Smooth muscle cell of the pulmonary artery (primary cell): ENCODE measurements around the gene FAM90A1. TPM values are rescaled to one million over a fixed set of nuclear protein-coding genes. Genes with fewer than 3 reads are reported as not detected.

ENCODE experiments used
- total RNA-seq: library from RNA; depleted of rRNA; stranded (reverse); fragments of >200 nt; gene quantifications from 2 replicates; pipeline ENCODE4 v1.2.3, GENCODE V29; 2014

The FAM90A1 gene, protein sequence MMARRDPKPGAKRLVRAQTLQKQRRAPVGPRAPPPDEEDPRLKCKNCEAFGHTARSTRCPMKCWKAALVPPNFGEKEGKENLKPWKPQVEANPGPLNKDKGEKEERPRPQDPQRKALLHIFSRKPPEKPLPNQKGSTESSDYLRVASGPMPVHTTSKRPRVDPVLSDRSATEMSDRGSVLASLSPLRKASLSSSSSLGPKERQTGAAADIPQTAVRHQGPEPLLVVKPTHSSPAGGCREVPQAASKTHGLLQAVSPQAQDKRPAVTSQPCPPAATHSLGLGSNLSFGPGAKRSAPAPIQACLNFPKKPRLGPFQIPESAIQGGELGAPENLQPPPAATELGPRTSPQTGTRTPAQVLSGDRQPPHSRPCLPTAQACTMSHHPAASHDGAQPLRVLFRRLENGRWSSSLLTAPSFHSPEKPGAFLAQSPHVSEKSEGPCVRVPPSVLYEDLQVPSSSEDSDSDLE
- total RNA-seq: 0.13 TPM in 1 of 2 replicates, not detected in the other

DNA sequence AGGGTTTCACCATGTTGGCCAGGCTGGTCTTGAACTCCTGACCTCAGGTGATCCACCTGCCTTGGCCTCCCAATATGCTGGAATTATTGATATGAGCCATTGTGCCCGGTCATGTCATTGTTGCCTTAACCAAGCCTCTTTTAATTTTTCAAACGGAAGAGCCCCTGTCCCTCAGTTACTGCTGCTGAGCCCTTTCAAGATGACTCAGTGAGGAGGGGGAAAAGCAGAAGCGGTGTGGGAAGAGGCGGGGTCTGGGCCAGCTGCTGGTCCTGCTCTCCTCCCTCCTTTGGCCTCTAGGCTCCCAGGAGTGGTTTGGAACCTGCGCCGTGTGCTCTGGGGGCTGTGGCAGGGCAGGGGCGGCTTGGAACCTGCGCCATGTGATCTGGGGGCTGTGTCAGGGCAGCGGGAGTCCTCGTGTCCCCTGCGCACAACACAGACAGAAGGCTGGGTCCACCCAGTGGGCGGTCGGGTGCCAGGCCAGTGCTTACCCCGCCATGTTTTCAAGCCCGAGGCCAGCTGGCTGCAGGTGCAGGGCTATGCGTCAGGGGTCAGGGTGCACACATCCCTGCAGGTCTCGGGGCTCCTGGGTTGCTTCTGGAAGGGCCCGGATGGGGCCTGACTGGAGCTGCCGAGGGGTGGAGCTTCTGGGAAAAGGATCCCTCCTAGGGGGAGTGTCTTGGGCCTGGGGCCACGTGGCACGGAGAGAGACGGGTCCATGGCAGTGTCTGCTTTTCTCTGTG, at the start of gene FAM90A1:
FAM90A1 (minus strand) TSS at position 627 of the 740 bp plus-strand sequence. CDS start 2,786 bp downstream, outside the sequence.

Other genes with a start within 250 kb of the FAM90A1 start
- gene FOXJ2, start 194.9 kb downstream of the FAM90A1 start, total RNA-seq: 8.3 and 9.9 TPM in 2 replicates
- 0.07 and 0.17 TPM in 2 replicates for gene C3AR1, start 161.3 kb downstream of the FAM90A1 start, total RNA-seq
- gene NECAP1, start 145.3 kb downstream of the FAM90A1 start, total RNA-seq: 36.3 and 59.6 TPM in 2 replicates
- gene CLEC4A, start 104.0 kb downstream of the FAM90A1 start, total RNA-seq: 0.07 and 0.89 TPM in 2 replicates
- gene ZNF705A, start 70.6 kb downstream of the FAM90A1 start, total RNA-seq: not detected in 2 replicates
- not detected in 2 replicates for gene CLEC6A, start 228.3 kb upstream of the FAM90A1 start, total RNA-seq